Endodermal cell (in vitro differentiated cells): ENCODE measurements around the gene PLEKHD1. TPM values are rescaled to one million over a fixed set of nuclear protein-coding genes. Genes with fewer than 3 reads are reported as not detected.

Experiments
- DNase-seq: peaks from one replicate; pipeline ENCODE4 v3.0.0-alpha.2; 2017
- H3K27ac ChIP-seq: 2 replicates; pipeline ENCODE4 v1.5.1; 2013; ENCODE audit warnings: mild to moderate bottlenecking, low read depth, low read length, moderate library complexity
- H3K27me3 ChIP-seq: 2 replicates; pipeline ENCODE4 v1.6.1; 2013; ENCODE audit warnings: mild to moderate bottlenecking, low read length, moderate library complexity; ENCODE audit not compliant: insufficient read depth, control insufficient read depth, poor library complexity, severe bottlenecking
- H3K36me3 ChIP-seq: 2 replicates; pipeline ENCODE4 v1.7.0; 2013; ENCODE audit warnings: mild to moderate bottlenecking, low read length, moderate library complexity; ENCODE audit not compliant: control insufficient read depth, insufficient read depth
- H3K4me1 ChIP-seq: one replicate; pipeline ENCODE4 v1.7.0; 2013; ENCODE audit warnings: low read length; ENCODE audit not compliant: control insufficient read depth, insufficient read depth
- H3K4me3 ChIP-seq: 2 replicates; pipeline ENCODE4 v1.5.1; 2013; ENCODE audit warnings: mild to moderate bottlenecking, low read length, moderate library complexity
- H3K9ac ChIP-seq: 2 replicates; pipeline ENCODE4 v1.6.1; 2013; ENCODE audit warnings: mild to moderate bottlenecking, low read length, moderate library complexity; ENCODE audit not compliant: poor library complexity, severe bottlenecking; ENCODE audit errors: extremely low read depth
- H3K9me3 ChIP-seq: 2 replicates; pipeline ENCODE4 v1.6.1; 2013; ENCODE audit warnings: mild to moderate bottlenecking, low read length, moderate library complexity; ENCODE audit not compliant: control insufficient read depth
- H3K27ac Mint-ChIP-seq: 2 replicates; pipeline ENCODE4 v1.8.0; 2020; ENCODE audit warnings: mixed read lengths
- H3K27me3 Mint-ChIP-seq: 2 replicates; pipeline ENCODE4 v1.8.0; 2021; ENCODE audit warnings: mild to moderate bottlenecking, mixed read lengths; ENCODE audit not compliant: insufficient read depth
- H3K36me3 Mint-ChIP-seq: 2 replicates; pipeline ENCODE4 v1.8.0; 2020; ENCODE audit warnings: low read depth, mixed read lengths
- H3K4me1 Mint-ChIP-seq: 2 replicates; pipeline ENCODE4 v1.8.0; 2020; ENCODE audit warnings: mixed read lengths
- H3K4me3 Mint-ChIP-seq: 2 replicates; pipeline ENCODE4 v1.8.0; 2020; ENCODE audit warnings: mild to moderate bottlenecking, moderate library complexity, mixed read lengths
- H3K9me3 Mint-ChIP-seq: 2 replicates; pipeline ENCODE4 v1.8.0; 2020; ENCODE audit warnings: mild to moderate bottlenecking, mixed read lengths
- CTCF ChIP-seq: fragments of 200-600 bp; sonication (generic); conservative IDR thresholded peaks from 2 replicates; pipeline ENCODE4 v1.5.0; 2021; ENCODE audit warnings: antibody characterized with exemption, mild to moderate bottlenecking
- WGBS, 2 experiments: methylation state at CpG; one replicate each; pipeline versions ENCODE4 v1.1.5 to v1.1.7; 2013; ENCODE audit warnings: missing lambda C conversion rate in 2 of 2, mixed read lengths in 1 of 2; ENCODE audit not compliant: insufficient coverage in 1 of 2, insufficient read length in 1 of 2; 5-methylcytosine and 5-hydroxymethylcytosine counted together
- total RNA-seq, 2 donors: library from RNA; stranded (reverse); fragmentation: NEBNext Ultra II Directional in 1 of 2; extraction: Animal tissue kit (Norgen Biotek cat#: 25700) in 1 of 2; gene quantifications; 2 replicates in 1 of 2; 3 replicates in 1 of 2; pipeline ENCODE4 v1.2.1, GENCODE V29; 2021

The PLEKHD1 gene
- total RNA-seq, 2 donors from 2014 or later: 0.11 TPM

- H3K4me1 ChIP-seq: no peaks in the 10 kb centered on the region
- peaks cover 7% of the 10 kb centered on the region for H3K27me3 Mint-ChIP-seq
- no peaks in the 10 kb centered on the region for H3K9me3 ChIP-seq
- H3K4me3 Mint-ChIP-seq: no peak overlapping the region
- no peak overlapping the region for H3K27ac Mint-ChIP-seq
- no peaks in the 10 kb centered on the region for H3K4me1 Mint-ChIP-seq
- no peak overlapping the region for H3K4me3 ChIP-seq
- no peaks in the 10 kb centered on the region for H3K36me3 Mint-ChIP-seq
- no peak for TF ChIP-seq CTCF
- no peak overlapping the region for H3K9ac ChIP-seq
- H3K27ac ChIP-seq: no peak overlapping the region
- H3K9me3 Mint-ChIP-seq: peaks cover 4% of the 10 kb centered on the region
- H3K27me3 ChIP-seq: no peaks in the 10 kb centered on the region
- H3K36me3 ChIP-seq: no peaks in the 10 kb centered on the region
- no peak for DNase-seq
- WGBS, 2 experiments: 100% methylated on average over 1 of the region's 1 CpG; no CpG with 5 or more reads in 1 of the 2 experiments
Observed at GRCh38 chr14:69538766-69539165, 54.2 kb downstream of the PLEKHD1 start.

- Histone ChIP-seq H3K27me3 (no peaks in the 10 kb centered on the region), H3K9me3 (no peaks in the 10 kb centered on the region), H3K4me1 (no peaks in the 10 kb centered on the region), H3K9ac (no peak overlapping the region), H3K36me3 (no peaks in the 10 kb centered on the region), H3K4me3 (no peak overlapping the region), H3K27ac (no peak overlapping the region)
- Mint-ChIP-seq H3K4me1 (no peaks in the 10 kb centered on the region), H3K4me3 (no peak overlapping the region), H3K27me3 (peaks cover 11% of the 10 kb centered on the region), H3K36me3 (no peaks in the 10 kb centered on the region), H3K9me3 (peaks cover 4% of the 10 kb centered on the region), H3K27ac (no peak overlapping the region)
- WGBS, 2 experiments: 94% methylated on average over 5 to 6 of the region's 6 CpGs
- DNase-seq: no peak
- no peak for TF ChIP-seq CTCF
Observed at GRCh38 chr14:69539631-69540410, 55.3 kb downstream of the PLEKHD1 start.

- Histone ChIP-seq H3K27me3 (no peaks in the 10 kb centered on the region), H3K4me3 (no peak overlapping the region), H3K9me3 (no peaks in the 10 kb centered on the region), H3K4me1 (no peaks in the 10 kb centered on the region), H3K36me3 (no peaks in the 10 kb centered on the region), H3K9ac (no peak overlapping the region), H3K27ac (no peak overlapping the region)
- Mint-ChIP-seq H3K4me3 (no peak overlapping the region), H3K9me3 (peaks cover 4% of the 10 kb centered on the region), H3K27ac (no peak overlapping the region), H3K27me3 (peaks cover 11% of the 10 kb centered on the region), H3K36me3 (no peaks in the 10 kb centered on the region), H3K4me1 (no peaks in the 10 kb centered on the region)
- no peak for TF ChIP-seq CTCF
- 91 to 96% methylated on average over 3 to 5 of the region's 5 CpGs for WGBS, 2 experiments
- no peak for DNase-seq
Observed at GRCh38 chr14:69540654-69541335, 56.3 kb downstream of the PLEKHD1 start.
